ENCODE results near the gene SRBD1. TPM values are rescaled to one million over a fixed set of nuclear protein-coding genes. Genes with fewer than 3 reads are reported as not detected.

SRBD1 gene
- total and polyA plus RNA-seq, 12 donors: 2.5 to 13.5 (median 10.0) TPM

DNA sequence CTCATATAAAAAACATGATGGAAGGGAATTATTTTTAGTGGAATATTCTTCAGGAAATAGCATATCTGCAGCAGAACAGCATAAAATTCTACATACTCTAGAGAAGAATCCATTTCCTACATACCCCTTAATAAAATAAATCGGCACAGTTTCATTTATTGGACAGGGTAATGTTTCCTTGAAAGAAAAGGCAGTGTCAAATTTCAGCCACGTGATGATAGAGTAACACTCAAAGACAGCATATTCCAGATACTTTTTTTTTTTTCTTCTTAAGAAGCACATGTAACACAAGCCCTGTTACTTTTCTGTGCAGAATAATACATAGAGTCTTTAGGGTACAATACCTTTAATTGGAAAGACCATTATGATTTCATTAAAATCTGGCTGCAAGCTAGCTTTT lies 204.4 kb downstream of the SRBD1 start:
- Histone ChIP-seq H3K9me3 (no peaks in the 10 kb centered on the region), H3K27me3 (no peaks in the 10 kb centered on the region), H3K4me1 (no peaks in the 10 kb centered on the region), H3K4me3 (no peak overlapping the region), H3K36me3 (peaks cover 0 to 19% (median 0%) of the 10 kb centered on the region in 9 donors), H3K27ac (no peak overlapping the region)
- 59 to 65% methylated on average over 2 of the region's 2 CpGs for WGBS, 2 donors
- TF ChIP-seq, protein P1, sequence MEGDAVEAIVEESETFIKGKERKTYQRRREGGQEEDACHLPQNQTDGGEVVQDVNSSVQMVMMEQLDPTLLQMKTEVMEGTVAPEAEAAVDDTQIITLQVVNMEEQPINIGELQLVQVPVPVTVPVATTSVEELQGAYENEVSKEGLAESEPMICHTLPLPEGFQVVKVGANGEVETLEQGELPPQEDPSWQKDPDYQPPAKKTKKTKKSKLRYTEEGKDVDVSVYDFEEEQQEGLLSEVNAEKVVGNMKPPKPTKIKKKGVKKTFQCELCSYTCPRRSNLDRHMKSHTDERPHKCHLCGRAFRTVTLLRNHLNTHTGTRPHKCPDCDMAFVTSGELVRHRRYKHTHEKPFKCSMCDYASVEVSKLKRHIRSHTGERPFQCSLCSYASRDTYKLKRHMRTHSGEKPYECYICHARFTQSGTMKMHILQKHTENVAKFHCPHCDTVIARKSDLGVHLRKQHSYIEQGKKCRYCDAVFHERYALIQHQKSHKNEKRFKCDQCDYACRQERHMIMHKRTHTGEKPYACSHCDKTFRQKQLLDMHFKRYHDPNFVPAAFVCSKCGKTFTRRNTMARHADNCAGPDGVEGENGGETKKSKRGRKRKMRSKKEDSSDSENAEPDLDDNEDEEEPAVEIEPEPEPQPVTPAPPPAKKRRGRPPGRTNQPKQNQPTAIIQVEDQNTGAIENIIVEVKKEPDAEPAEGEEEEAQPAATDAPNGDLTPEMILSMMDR (IDR thresholded peaks at IDR 0.05): no peak
- ATAC-seq: no peak
- DNase-seq: no peak
- intact Hi-C loops (cut with DNase I): no loop called here

DNA sequence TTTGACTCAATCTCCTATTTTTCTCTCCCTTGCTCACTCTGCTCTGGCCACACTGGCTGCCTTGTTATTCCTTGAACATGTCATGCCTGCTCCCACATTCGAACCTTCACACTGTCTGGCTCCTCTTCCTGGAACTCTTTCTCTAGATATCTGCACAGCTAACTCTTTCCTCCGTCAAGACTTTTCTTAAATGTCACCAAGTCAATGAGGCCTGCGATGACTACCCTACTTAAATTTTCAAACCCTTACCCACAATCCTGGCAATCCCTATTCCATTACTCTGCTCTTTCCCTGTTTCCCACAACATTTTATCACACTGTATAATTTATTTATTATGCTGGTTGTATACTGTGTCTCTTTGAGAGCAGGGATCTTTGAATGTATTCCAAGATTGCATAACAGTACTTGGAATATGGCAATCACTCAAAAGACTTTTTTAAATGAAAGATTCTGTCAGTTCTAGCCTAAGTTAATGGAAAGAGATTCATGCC lies 206.2 kb downstream of the SRBD1 start:
- Histone ChIP-seq H3K9me3 (no peaks in the 10 kb centered on the region), H3K27ac (peak overlapping the region in 2 of 10 donors; percentile 11 to 15), H3K4me1 (no peaks in the 10 kb centered on the region), H3K27me3 (no peaks in the 10 kb centered on the region), H3K36me3 (peaks cover 0 to 14% (median 0%) of the 10 kb centered on the region in 9 donors), H3K4me3 (no peak overlapping the region)
- intact Hi-C loops (cut with DNase I): no loop called here
- TF ChIP-seq, protein P1 (IDR thresholded peaks at IDR 0.05): no peak
- ATAC-seq (peak in 4 of 8 donors; percentile 49 to 71 (median 61)), DNase-seq (peak in 1 of 2 donors; percentile 10)
- 71 to 77% methylated on average over 3 of the region's 3 CpGs for WGBS, 2 donors

DNA sequence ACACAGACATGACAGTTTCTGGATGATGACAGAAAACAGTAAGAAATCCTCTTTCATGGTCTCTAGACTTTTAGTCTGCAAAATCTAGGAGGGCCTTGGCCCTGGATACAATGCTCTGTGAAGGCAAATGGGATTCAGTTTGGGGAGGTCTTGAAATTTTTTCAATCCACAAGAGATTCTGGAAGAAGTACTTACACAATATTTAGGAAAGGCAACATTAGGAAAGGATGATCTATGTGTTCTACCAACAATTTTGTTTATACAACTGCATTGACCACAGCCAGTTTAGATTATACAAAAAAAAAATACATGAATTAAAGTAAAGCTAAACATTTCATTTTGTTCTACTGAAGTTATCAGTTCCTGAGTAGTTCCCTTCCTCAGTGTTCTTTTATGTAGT lies 208.0 kb downstream of the SRBD1 start:
- TF ChIP-seq, protein P1 (IDR thresholded peaks at IDR 0.05): no peak
- peaks cover 0 to 14% (median 0%) of the 10 kb centered on the region in 9 donors for H3K36me3 ChIP-seq
- DNase-seq: no peak

DNA sequence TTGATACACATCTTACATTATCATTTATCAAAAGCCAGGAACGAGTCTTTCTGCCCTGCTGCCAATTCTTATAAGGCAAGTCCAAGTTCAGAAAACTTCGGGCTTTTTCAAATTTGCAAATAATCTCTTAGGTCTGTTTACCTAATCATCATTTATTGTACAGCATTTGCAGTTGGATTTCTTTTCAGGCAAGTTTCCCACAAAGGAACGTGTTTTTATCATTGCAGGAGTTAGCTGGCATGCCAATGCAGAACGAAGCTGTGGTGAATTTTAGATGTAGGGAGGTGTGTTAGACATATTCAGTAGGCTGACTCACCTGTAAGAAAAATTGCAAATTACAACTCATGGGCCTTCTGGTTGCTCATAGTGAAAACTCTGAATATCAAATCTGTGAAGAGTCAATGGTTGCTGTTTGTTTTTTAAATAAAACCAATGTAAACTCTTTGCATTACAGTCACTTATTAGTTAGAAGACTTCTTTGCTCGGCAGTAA lies 209.6 kb downstream of the SRBD1 start:
- H3K36me3 ChIP-seq: peaks cover 0 to 14% (median 0%) of the 10 kb centered on the region in 9 donors
- 86 to 87% methylated on average over 5 of the region's 5 CpGs for WGBS, 2 donors
- TF ChIP-seq, protein P1 (IDR thresholded peaks at IDR 0.05): no peak

More for the DNA sequence above, 208.0 kb downstream of the SRBD1 start:
- Histone ChIP-seq H3K27me3 (no peaks in the 10 kb centered on the region), H3K9me3 (no peaks in the 10 kb centered on the region), H3K27ac (no peak overlapping the region), H3K4me1 (no peaks in the 10 kb centered on the region), H3K4me3 (no peak overlapping the region)
- ATAC-seq: no peak
- intact Hi-C loops (cut with DNase I): no loop called here

More for the DNA sequence above, 209.6 kb downstream of the SRBD1 start:
- no peak overlapping the region for H3K27ac ChIP-seq
- no peak overlapping the region for H3K4me3 ChIP-seq
- no peaks in the 10 kb centered on the region for H3K27me3 ChIP-seq
- H3K9me3 ChIP-seq: no peaks in the 10 kb centered on the region
- intact Hi-C loops (cut with DNase I): no loop called here
- DNase-seq: no peak
- no peak for ATAC-seq
- H3K4me1 ChIP-seq: no peaks in the 10 kb centered on the region

Measured in heart right ventricle (tissue), 16 donors.